GM18951 (cell line): ENCODE results near the gene LBX1.

ENCODE experiments used
- POLR2A ChIP-seq: IDR thresholded peaks from 4 replicates; pipeline ENCODE4 v1.6.1; 2011; ENCODE audit warnings: mild to moderate bottlenecking; ENCODE audit not compliant: insufficient read length, insufficient read depth; ENCODE audit errors: extremely low read depth
- in situ Hi-C: fragments of 300-500 bp; cut with MboI; formaldehyde crosslinking; loops from one replicate; pipeline ENCODE4 v1.12.0; 2022; ENCODE audit warnings: low sequenced_read_pairs, mixed read lengths, inconsistent platforms; ENCODE audit not compliant: unreplicated experiment

Gene LBX1

DNA sequence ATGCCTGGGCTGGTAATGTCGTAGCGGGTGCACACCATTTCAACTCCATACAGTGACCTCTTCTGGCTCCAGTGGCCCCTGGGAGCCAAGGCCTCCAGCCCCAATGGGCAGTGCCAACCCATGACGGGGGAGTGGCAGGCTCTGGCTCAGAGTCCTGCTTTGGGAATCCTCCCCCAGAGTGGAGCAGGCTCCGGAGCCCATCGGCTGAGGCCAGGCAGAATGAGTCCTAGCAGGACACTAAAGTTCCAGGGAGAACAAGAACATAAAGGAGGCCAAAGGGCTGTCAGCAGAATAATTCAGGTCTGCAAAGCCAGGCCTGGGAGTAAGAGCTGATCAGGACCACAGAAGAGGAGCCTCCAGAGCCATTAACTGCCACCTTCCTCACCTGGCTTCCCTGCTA, 33.3 kb downstream of the LBX1 start:
- in situ Hi-C loops = no loop called here
- no peak for TF ChIP-seq POLR2A

DNA sequence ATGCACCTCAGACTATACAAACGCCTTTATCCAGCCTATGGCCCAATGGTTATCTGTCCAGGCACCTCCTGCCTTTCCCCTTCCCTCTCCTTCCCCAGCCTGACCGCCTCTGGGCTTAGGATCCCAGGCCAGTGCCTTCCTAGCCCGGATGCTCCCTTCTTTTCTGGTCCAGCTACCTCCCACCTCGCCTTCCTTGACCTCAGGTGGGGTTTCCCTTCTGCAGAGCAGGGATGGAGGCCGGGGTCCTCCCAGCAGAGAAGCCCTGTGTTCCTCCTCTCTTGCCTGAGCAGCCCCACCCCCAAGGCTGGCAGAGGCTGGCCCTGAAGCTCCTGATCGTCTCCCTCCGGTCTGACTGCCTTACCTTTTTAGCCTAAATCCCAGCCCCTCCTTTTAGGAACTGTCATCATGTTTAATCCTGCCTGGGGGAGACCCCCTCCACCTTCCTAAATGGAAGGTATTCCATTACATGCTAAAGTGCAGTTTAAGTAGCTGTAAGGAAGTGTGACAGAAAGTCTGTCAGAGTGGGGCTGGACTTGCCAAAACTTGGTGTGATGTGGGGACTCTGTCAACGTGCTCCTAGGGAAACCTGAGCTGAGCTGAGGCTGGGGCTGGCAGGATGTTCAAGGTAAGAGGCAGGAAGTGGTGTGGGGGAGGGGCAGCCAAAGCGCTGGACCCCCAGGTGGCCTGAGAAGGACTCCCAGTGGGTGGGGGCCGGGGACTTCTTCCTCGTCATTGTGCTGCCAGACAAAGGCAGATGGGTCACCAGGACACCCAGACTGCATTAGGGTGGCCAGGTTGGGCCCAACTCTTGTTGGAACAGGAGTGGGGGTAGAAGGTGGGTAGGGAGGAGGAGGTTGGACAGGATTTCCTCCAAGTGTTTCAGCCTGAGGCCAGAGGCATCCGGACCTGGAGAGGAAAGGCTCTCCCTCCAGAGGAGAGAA, 39.5 kb downstream of the LBX1 start:
- in situ Hi-C loops = no loop called here
- no peak for TF ChIP-seq POLR2A

DNA sequence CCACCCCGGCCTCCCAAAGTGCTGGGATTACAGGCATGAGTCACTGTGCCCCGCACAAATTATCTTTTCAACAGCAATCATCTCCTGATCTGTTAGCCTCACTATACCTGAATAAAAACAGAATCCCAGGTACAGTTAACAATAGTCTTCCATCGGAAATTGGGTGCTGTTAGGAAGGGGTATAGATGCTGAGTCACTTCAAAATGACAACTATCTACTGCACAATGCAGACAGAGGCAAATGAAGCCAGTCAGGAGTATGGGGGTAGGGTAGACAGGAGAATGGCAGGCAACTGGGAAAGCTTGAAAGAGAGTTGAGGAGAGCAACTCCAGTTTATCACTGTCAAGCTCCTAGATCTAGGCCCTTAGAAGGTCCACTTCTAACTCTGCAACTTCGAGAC, 40.3 kb downstream of the LBX1 start:
- TF ChIP-seq POLR2A = no peak
- in situ Hi-C loops = no loop called here

DNA sequence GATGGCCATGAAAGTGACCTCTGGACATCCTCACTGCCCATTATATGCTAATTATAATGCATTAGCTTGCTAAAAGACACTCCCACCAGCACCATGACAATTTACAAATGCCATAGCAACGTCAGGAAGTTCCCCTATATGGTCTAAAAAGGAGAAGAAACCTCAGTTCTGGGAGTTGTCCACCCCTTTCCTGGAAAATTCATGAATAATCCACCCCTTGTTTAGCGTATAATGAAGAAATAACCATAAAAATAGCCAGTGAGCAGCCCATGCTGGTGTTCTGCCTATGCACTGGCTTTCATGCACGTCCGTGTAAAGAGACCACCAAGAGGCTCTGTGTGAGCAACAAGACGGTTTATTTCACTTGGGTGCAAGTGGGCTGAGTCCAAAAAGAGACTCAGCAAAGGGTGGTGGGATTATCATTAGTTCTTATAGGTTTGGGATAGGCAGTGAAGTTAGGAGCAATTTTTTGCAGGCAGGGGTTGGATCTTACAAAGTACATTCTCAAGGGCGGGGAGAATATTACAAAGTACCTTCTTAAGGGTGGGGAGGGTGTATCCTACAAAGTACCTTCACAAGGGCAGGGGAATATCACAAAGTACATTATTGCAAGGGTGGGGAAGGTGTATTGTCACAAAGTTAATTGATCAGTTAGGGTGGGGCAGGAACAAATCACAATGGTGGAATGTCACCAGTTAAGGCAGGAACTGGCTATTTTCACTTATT, 45.6 kb downstream of the LBX1 start:
- in situ Hi-C loops = no loop called here
- TF ChIP-seq POLR2A = no peak

DNA sequence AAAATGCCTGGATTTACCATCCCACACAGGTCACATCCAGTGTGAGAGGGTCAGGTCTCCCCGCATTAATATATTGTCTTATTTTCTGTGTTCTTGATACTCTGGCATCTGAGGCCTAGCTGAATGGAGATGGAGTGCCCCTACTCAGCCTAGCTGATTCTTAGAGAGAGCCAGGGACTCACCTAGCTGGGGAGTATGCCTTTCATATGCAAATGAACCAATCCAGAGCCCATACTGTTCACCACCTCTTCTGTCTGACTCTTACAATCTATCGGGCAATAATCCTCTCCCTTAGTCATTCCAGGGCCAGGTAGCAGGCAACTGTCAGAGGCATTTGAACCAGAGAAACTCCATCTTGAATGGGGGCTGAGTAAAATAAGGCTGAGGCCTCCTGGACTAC, 46.3 kb downstream of the LBX1 start:
- in situ Hi-C loops = no loop called here
- TF ChIP-seq POLR2A = no peak
